GM18508 (cell line): ENCODE measurements around the gene IFI27L1.

Experiments
- ATAC-seq: cut with Tn5 transposase; IDR thresholded peaks from one replicate; pipeline ENCODE4 v1.9.1; 2021; ENCODE audit warnings: moderate number of reproducible peaks; ENCODE audit not compliant: insufficient read depth, unreplicated experiment

Gene IFI27L1

DNA sequence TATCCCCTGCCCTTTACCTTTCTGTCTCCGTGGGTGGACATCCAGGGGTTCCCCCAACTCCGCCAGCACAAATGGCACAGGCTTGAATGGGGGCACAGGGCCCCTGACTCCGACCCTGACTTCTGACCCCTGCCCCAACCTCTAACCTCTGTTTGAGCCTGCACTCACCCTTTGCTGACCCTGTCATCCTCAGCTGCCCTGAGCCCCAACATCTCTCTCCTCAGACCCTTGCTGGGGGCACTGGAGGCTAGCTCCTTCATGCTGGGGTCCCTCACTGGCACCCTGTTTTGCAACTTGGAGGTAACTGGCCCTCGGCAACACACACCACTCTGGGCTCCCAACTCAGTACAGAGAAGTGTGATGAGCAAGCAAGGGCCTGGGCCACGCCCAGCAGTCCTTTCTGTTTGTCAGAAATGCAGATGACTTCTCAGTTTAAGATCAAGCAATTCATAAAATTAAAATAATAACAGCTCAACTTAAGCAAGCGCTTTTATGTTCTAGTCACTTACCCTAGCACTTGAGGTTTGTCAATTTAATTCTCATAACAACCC, 31.5 kb downstream of the IFI27L1 start:
- ATAC-seq = no peak

- ATAC-seq = no peak
These were observed 32.0 kb downstream of the IFI27L1 start for GRCh38 chr14:94113073-94113472.

GRCh38 chr14:94113490-94113889, 32.4 kb downstream of the IFI27L1 start:
- no peak for ATAC-seq

DNA sequence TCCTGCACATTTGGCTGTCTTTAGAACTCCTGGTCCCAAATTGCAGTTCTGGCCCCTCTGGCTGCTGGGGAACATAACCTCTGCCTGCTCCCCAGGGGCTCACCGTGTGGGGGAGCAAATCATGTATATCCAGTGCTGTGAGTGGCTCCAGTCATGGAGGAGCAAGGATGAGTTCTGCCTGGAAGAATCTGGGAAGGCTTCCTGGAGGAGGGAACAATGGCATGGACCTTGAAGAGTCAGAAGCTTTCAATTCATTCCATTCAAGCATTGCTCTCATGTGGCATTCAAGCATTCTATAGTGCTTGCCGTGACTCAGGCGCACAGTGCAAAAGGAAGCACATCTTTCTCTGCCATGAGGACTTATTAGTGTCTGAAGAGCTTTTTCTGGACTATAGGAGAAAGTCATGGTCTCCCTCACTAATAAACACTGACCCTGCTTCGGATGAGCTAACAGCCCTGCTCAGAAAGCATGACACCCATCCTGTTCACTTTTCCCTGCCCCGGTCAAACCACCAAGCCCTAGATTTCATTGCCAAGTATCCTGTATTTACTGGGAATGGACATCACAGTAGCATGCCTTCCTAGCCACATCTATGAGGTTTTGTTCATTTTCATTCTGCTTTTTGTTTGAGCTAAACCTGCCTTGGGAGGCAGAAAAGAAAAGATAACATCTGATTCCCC, 32.9 kb downstream of the IFI27L1 start:
- no peak for ATAC-seq

- ATAC-seq = no peak
These were observed 33.5 kb downstream of the IFI27L1 start for GRCh38 chr14:94114589-94115057.

GRCh38 chr14:94115058-94115591, 34.0 kb downstream of the IFI27L1 start:
- no peak for ATAC-seq

DNA sequence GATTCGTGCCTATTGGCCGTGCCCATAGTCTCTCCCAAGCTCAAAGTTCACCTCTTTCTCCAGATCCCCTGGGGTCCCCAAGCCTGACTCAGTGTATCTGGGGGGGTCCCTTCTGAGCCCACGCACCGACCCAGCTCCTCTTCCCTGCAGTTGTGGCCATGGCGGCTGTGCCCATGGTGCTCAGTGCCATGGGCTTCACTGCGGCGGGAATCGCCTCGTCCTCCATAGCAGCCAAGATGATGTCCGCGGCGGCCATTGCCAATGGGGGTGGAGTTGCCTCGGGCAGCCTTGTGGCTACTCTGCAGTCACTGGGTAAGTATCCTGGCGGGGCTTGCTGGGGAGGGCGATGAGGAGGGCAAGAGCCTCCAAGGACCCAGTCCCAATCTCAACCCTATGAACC, 34.5 kb downstream of the IFI27L1 start:
- ATAC-seq = no peak

DNA sequence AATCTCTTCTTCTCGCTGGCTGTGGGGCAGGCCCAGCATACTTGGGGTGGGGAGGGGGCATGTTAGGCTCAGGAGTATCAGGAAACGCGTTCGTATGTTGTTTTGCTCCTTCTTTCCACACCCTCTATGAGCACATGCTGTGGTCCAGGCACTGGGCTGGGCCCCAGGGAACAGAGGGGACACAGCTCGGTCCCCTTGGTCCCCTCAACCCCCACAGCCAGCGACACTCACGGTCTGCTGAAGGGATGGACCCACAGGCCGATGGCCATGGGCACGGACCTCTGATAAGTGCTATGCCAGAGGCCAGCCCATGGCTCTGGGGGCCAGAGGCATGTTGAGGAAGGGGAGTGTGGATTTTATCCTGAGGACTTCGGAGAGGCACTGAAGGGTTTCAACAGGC, 35.6 kb downstream of the IFI27L1 start:
- ATAC-seq = no peak

- ATAC-seq = no peak
These were observed 36.7 kb downstream of the IFI27L1 start for GRCh38 chr14:94117856-94118255.

DNA sequence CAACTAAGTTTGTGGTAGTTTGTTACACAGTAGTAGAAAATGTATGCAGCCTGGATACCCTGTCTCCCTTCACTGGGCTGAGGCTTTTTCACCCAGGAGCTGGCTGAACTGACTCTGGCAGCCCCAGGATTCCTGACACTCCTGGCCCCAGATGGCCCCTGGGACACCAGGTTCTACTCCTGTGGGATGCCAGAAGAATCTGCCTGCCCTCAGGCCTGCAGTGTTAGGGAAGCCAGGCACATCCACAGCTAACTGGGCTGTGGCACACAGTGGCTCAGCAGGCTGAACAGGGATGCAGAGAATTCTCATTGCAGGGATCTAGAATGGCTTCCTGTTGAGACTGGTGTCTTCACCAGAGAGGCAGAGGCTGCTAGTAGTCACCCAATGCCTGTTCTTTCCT, 38.0 kb downstream of the IFI27L1 start:
- ATAC-seq = no peak

DNA sequence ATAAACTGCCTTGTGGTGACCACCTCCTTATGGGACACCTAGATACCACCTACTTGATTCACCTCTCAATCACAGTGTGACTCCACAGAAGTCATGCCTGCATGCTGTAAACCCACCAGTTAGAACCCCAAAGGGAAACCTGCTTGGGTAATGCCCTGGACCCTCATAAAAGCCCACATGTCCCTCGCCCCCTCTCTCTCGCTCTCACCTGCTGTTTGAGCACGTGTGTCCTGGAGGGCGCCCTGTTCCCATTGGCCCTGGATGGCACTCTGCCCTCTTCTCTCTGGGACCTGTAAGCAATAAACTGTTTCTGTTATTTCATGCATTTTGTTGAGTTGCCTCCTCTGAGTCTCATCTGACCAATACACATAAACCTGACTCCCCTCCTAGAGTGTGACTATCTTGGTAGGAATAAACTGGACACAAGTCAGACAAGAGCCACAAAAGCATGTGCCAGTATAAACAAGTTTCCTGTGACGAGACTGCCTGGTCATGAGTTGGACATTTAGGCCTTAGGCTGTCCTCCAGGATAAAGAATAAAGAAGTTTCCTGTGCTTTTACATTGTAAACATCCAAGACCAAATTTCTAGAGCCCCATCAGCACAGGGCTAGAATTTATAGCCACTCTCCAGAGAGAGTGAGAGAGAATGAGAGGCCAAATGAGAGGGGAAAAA, 39.7 kb downstream of the IFI27L1 start:
- ATAC-seq = no peak

GRCh38 chr14:94121485-94121884, 40.4 kb downstream of the IFI27L1 start:
- no peak for ATAC-seq

- ATAC-seq = no peak
These were observed 41.3 kb downstream of the IFI27L1 start for GRCh38 chr14:94122438-94122837.

- ATAC-seq = no peak
These were observed 42.2 kb downstream of the IFI27L1 start for GRCh38 chr14:94123296-94123695.

- no peak for ATAC-seq
These were observed 42.8 kb downstream of the IFI27L1 start for GRCh38 chr14:94123868-94124267.

DNA sequence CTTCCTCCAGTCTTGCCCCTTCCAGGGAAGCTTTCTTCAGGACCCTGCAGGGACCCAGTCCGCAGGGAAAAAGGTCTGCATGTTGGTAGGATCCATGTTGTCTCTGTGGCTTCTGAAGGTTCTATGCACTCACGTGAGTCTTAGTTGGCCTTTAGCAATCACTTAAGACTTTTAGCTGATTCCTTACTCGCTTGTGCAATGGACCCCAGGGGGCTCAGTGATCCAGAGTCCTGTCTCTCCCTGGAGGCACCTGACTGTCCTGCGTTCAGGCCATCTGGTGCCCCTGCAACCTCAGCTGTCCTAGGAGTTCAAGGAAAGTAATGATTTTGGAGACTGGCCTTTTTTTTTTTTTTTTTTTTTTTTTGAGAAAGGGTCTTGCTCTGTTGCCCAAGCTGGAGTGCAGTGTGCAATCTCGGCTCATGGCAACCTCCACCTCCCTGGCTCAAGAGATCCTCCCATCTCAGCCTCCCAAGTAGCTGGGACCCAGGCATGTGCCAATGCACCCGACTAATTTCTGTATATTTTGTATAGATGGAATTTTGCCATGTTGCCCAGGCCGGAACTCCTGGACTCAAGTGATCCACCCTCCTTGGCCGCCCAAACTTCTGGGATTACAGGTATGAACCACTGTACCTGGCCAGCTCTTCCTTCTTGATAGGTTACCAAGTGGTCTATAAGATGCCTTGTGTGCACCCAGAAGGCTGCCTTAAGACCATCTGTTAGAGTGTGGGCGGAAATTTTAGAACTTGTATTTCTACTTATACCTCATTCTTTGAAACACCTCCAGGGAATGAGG, 43.7 kb downstream of the IFI27L1 start:
- no peak for ATAC-seq

DNA sequence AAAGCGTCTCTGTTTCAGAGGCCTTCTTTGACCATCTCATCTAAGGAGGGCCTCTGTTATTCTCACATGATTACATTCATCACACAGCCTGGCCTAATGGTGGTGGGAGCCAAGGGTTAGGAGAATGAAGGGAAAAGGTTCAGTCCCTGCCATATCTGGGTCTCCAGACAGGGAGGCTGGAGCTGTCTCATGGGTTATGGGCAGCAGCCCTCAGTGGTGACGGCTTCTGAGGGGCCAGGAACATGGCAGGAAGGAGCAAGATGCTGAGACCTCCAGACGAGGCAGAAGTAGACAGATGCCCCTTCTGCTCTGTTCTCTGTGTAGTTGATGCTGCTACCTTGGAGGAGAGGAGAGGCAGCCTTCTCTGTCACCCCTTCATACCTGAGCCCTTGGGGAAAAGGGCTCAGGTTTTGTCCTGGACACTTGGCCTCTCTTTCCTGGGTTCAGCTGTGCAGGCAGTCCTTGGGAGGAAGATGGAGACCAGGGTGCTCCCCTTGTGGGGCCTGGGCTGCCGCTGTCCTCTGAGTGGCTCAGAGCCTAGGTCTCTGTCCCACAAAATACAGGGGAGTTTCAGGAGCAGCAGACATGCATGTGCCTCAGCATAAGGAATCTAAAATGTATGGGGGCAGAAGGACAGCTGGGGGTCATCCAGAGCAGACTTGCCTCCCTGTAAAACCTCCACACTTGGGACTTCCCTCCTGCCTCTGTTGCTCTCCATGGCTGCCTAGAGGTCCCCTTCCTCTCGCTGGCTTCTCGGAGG, 44.7 kb downstream of the IFI27L1 start:
- ATAC-seq = no peak

- no peak for ATAC-seq
These were observed 45.2 kb downstream of the IFI27L1 start for GRCh38 chr14:94126419-94126677.

DNA sequence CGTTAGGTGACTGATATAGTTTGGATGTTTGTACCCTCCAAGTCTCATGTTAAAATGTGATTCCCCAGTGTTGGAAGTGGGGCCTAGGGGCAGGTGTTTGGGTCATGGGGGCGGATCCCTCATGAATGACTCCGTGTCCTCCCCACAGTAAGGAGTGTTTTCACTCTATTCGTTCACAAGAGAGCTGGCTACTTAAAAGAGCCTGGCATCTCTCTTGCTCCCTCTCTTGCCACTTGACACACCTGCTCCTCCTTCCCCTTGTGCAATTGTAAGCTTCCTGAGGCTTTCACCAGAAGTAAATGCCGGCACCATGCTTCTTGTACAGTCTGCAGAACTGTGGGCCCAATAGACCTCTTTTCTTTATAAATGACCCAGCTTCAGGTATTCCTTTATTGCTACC, 45.7 kb downstream of the IFI27L1 start:
- no peak for ATAC-seq

GRCh38 chr14:94127330-94127729, 46.2 kb downstream of the IFI27L1 start:
- no peak for ATAC-seq
